GM18868 (cell line): ENCODE results near the gene PCLO.
"Not testable (repeated sequence)": the region's sequence is repeated elsewhere in the genome, so short reads cannot be mapped to it uniquely, and the experiment has no call there.

ENCODE experiments used
- ATAC-seq: cut with Tn5 transposase; IDR thresholded peaks from one replicate; pipeline ENCODE4 v1.9.1; 2021; ENCODE audit warnings: mild to moderate bottlenecking, moderate library complexity; ENCODE audit not compliant: unreplicated experiment

Gene PCLO

DNA sequence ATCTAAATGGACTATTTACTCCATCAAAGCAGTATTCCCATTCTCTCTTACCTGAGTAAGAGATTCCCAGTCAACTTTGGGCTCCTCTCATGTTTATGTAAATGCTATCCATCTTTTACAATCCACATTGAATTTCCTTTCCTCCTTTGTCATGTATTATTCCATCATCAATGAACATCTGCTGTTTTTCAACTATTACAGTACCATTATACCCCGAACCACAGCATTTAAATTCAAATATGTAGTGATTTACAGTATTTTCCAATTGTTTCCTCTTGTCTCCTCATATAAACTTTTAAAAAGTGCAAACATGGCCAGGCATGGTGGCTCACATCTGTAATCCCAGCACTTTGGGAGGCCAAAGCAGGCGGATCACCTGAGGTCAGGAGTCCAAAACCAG is 20.3 kb downstream of the PCLO start:
- no peak for ATAC-seq

DNA sequence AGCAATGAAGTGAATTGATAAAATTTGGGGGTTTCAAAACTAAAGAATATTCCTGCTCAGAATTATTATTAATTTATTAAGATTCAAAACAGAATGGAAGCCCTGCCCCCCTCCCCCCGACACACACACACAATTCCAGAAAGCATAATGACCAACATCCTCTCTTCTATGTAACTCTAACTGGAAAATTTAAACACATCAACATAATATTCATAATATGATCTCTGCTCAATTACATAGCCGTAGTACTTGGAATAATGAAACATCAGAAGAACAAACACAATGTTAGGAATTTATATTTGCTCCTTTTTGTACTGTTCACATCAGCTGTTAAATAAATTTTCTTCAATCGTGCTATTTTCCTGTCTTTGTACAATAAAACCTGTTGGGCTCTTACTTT is 20.8 kb downstream of the PCLO start:
- no peak for ATAC-seq

DNA sequence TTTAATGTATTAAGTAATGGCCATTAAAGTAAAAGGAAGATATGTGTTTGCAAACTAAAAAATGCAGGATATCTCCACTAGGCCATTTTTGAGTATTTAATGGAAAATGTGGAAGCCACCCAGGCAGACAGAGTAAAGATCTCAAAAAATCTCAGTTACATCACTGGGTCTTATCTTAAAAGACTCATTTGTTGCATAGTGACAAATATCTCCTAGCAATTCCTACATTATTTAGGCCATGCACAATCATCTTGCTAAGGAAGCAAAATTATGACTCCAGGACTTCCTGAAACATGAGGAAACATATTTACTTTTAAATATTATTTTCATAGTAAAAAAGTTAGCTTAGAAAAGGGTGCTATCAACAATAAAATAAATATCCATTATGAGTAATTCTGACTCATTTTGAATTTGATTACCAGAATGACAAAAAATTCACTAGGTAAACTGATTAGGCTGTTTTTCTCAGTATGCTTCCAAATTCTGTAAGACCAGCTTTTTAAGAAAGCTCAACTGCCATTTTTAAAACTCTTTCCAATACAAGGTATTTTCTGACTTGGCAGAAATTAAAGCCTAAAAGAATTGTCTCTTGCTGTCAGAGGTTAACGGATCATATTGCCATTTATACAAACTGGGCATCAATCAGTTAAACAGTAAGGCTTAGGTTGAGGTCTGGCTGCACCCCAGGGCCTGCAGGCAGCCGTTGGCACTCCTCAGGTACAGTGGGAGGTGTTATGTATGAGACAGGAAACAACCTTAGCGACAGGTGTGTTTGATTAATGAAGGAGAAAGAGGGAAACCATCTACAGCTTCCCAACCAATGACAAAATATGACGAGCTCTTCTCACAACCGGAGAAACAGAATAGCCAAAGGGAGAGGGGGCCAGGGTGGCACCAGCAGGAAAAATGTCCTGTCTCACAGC is 31.8 kb downstream of the PCLO start:
- no peak for ATAC-seq

GRCh38 chr7:83130191-83130590 is 32.5 kb downstream of the PCLO start:
- no peak for ATAC-seq

GRCh38 chr7:83119494-83119893 is 43.2 kb downstream of the PCLO start:
- no peak for ATAC-seq

GRCh38 chr7:83119026-83119382 is 43.7 kb downstream of the PCLO start:
- ATAC-seq: no peak

GRCh38 chr7:83118347-83119025 is 44.2 kb downstream of the PCLO start:
- no peak for ATAC-seq

DNA sequence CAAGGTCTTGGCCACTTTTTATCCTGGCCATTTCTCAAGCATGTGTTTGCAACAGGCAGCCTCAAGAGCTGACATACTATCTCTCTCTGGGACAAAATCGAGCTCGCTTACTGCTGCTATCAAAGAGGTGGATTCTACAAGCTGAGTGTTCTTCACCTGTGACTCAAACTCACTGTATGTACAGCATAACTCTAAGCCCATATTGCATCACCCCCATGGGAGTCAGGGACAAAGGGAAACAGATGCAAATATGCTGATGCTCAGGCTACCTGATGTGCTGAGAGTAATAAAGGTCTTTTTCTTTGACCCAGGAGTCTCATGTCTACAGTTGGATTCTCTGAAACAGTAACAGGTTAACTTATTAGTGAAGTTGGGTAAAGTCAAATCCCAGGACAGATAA is 45.2 kb downstream of the PCLO start:
- ATAC-seq: no peak

DNA sequence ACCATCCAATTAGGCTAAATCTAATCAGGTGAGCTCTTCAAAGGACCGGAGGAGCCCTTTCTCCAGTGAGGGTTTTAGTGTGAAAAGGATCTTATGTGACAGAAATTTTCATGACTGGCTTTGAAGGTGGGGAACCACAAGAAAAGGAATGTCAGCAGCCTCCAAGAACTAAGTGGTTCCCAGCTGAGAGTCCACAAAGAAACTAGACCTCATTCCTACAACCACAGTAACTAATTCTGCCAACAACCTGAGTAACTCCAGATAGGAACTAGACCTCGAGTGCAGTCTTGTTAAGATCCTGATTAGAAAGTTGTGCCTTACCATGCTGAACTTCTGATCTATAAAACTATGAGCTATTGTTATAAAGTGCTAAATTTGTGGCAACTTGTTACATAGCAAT is 51.3 kb downstream of the PCLO start:
- no peak for ATAC-seq

DNA sequence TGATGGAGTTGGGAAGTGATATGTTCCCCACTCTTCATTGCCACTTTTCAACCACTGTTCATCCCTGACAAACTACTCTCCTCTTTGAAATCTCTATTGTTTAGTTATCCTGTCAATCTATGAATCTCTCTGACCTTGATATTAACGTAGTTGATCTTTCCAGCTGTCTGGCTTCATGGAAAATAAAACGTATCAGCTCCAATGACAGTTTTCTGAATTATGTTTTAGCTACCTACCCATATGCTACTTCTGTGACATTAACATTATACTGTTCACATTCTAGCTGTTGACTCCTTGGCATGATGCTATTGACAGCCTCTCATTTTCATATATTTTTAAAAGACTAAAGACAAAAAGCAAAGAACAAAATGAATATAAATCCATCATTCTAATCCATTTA is 53.3 kb downstream of the PCLO start:
- no peak for ATAC-seq

DNA sequence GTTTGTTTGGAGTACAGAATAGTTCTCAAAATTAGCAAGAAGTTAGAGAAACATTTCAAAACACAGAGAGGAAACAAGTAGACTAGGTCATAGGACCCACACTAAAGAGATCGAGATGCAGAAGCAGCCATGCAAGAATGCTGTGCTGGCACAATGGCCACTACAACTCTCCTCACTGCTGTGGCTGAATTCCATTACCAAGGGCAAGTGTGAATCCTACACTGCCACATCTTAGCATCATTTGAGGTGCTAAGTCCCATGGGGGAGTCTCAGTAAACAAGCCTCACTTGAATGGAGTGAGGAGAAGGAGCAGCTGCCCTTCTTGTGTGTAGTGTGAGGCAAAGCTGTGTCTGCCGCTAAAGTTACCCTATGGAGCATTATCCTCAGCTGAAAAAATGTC is 56.7 kb downstream of the PCLO start:
- no peak for ATAC-seq

- no peak for ATAC-seq
Measured at GRCh38 chr7:83105063-83105462, 57.6 kb downstream of the PCLO start.

- no peak for ATAC-seq
Measured at GRCh38 chr7:83101530-83101929, 61.2 kb downstream of the PCLO start.

DNA sequence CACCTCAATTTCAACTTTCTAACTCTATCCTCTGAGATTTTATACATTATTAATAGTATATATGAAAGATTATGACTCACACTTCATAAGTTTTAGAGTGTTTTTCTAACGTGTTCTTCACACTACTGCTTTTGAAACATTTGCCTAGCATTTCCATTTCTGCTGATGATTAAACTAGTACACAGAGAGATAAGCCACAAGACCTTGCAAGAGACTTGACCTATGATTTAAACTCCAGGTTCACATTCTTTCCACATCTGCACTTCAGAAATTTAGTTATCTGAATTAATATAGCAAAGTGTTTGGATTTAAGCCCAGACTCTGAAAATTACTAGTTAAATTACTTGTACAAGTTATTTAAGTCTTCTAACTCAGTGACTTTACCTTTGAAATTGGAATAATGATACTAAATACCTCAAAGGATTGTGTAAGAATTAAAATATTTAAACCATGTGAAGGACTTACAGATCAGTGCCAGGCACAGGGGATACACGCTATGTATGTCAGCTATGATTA is 66.6 kb downstream of the PCLO start:
- no peak for ATAC-seq

GRCh38 chr7:83085299-83085698 is 77.4 kb downstream of the PCLO start:
- ATAC-seq: no peak

DNA sequence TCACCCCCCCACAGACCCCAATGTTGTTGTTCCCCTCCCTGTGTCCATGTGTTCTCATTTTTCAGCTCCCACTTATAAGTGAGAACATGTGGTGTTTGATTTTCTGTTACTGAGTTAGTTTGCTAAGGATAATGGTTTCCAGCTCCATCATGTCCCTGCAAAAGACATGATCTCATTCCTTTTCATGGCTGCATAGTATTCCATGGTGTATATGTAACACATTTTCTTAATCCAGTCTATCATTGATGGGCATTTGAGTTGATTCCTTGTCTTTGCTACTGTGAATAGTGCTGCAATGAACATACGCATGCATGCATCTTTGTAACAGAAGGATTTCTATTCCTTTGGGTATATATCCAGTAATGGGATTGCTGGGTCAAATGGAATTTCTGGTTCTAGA is 82.8 kb downstream of the PCLO start:
- not testable (repeated sequence) for ATAC-seq

DNA sequence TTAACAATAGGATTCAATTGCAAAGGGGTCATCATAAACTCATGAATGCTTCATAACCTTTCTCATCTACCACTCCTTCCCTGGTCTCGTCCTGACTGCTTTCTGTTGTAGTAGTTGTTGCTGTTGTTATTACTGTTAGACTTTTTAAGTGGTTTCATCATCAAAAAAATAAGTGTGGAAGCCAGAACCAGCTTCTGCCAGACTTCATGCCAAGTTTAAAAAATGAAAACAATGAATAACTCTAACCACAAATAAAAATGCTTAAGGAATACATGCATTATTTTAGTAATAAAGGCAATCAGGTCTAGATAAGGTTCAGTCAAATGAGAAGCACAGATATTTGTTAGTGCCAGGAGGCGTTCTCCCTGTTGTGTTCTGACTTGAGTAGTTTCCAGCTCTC is 85.4 kb downstream of the PCLO start:
- no peak for ATAC-seq

GRCh38 chr7:83072576-83073517 is 89.8 kb downstream of the PCLO start:
- ATAC-seq: no peak

DNA sequence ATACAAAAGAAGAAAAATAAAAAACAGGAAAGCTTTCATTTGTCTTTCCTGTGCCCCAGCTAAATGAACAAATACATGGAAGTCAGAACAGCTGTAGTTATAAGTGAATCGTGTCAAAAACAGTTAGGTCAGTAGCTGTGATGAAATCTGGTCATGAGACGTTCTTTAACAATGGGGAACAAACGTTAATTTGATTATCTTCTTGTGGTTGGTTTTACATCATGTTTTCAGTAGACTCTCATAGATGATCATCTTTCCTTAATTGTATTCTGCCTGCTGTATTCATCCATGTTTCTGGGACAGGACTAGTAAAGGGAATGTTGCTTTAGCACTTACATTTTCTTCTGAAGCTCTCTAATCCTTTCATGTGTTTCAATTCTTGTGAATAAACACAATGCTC is 97.0 kb downstream of the PCLO start:
- no peak for ATAC-seq

DNA sequence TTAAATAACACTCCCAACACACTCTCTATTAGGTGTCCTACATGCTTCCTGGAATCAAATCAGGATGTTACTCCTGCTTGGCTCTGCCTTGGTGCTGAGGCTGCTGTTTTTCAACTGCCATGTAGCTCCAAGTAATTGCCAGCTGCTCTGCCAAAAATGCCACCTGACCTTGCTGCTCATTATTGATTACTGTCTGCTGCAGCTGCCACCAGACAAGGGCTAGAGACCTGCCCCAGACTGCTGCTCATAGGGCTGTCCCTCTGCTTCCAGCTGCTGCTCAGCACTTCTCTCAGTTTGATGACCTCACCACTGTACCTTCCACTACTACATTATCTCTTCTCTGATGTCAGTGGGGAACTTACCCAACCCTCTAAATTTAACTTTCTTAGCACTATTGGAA is 102.5 kb downstream of the PCLO start:
- no peak for ATAC-seq

- ATAC-seq: no peak
Measured at GRCh38 chr7:83058667-83059066, 104.0 kb downstream of the PCLO start.
